HepG2 (cell line): ENCODE results near the gene TMEM258. TPM values are rescaled to one million over a fixed set of nuclear protein-coding genes. Genes with fewer than 3 reads are reported as not detected.
A peak's percentile ranks its signal among the peaks of the same experiment; 100 is the strongest.

Experiments
- ATF1 ChIP-seq: IDR thresholded peaks from 2 replicates; pipeline ENCODE4 v1.6.1; 2016; ENCODE audit warnings: mild to moderate bottlenecking, control low read depth
- HDAC6 ChIP-seq: fragments of 200-600 bp; sonication (generic); IDR thresholded peaks from 2 replicates; pipeline ENCODE4 v1.7.0; 2017; ENCODE audit warnings: mild to moderate bottlenecking, antibody characterized with exemption, low read length, low read depth
- KIAA2018 ChIP-seq: sonication (generic); formaldehyde crosslinking; IDR thresholded peaks from 2 replicates; pipeline ENCODE4 v1.5.0; 2020; ENCODE audit warnings: mild to moderate bottlenecking, missing genetic modification reagents, borderline replicate concordance
- MLLT10 ChIP-seq: sonication (generic); formaldehyde crosslinking; IDR thresholded peaks from 2 replicates; pipeline ENCODE4 v1.4.0; 2020; ENCODE audit warnings: missing genetic modification reagents
- PRMT3 ChIP-seq: sonication (generic); formaldehyde crosslinking; IDR thresholded peaks from 2 replicates; pipeline ENCODE4 v1.8.1; 2022; ENCODE audit warnings: low read depth, mild to moderate bottlenecking, moderate library complexity, missing genetic modification reagents, borderline replicate concordance
- ZFP37 ChIP-seq: sonication (generic); formaldehyde crosslinking; IDR thresholded peaks from 2 replicates; pipeline ENCODE4 v1.4.0; 2020; ENCODE audit warnings: missing genetic modification reagents, borderline replicate concordance
- ZNF138 ChIP-seq: sonication (generic); formaldehyde crosslinking; IDR thresholded peaks from 2 replicates; pipeline ENCODE4 v1.5.0; 2020; ENCODE audit warnings: mild to moderate bottlenecking, low read depth, missing genetic modification reagents
- ZNF335 ChIP-seq: sonication (generic); formaldehyde crosslinking; IDR thresholded peaks from 2 replicates; pipeline ENCODE4 v1.4.0; 2020; ENCODE audit warnings: missing genetic modification reagents
- ZNF710 ChIP-seq: sonication (generic); formaldehyde crosslinking; IDR thresholded peaks from 2 replicates; pipeline ENCODE4 v1.5.0; 2020; ENCODE audit warnings: mild to moderate bottlenecking, missing genetic modification reagents, borderline replicate concordance
- ZNF780A ChIP-seq: sonication (generic); formaldehyde crosslinking; IDR thresholded peaks from 2 replicates; pipeline ENCODE4 v1.8.0; 2022; ENCODE audit warnings: mild to moderate bottlenecking, missing genetic modification reagents, moderate library complexity
- ZNF816 ChIP-seq: sonication (generic); formaldehyde crosslinking; IDR thresholded peaks from 2 replicates; pipeline ENCODE4 v1.8.0; 2022; ENCODE audit warnings: missing genetic modification reagents, mild to moderate bottlenecking, borderline replicate concordance
- polyA plus RNA-seq, 8 experiments: library from polyadenylated mRNA; depleted of rRNA in 3 of 8; stranded (reverse) in 7 of 8; unstranded in 1 of 8; fragments of >200 nt; fragmentation: Illumina TruSeq in 4 of 8; extraction: Trizol in 4 of 8; gene quantifications; 2 replicates each; pipeline versions ENCODE4 v1.2.1 to v1.2.3, GENCODE V29; 2011 to 2016; ENCODE audit warnings: low read depth in 4 of 8, missing spikeins in 1 of 8, mixed read lengths in 1 of 8; ENCODE audit not compliant: insufficient read depth in 1 of 8
- total RNA-seq, 5 experiments: library from RNA; depleted of rRNA; stranded (reverse); fragments of >200 nt; fragmentation: Illumina TruSeq; extraction: Trizol; gene quantifications; 2 replicates each; pipeline ENCODE4 v1.2.3, GENCODE V29; 2016; ENCODE audit warnings: low read depth in 1 of 5
- TF ChIP-seq, protein P1 (sequence below): sonication (generic); formaldehyde crosslinking; IDR thresholded peaks from 2 replicates; pipeline ENCODE4 v1.4.0; 2020; ENCODE audit warnings: missing genetic modification reagents, mild to moderate bottlenecking, borderline replicate concordance
- TF ChIP-seq, protein P2 (sequence below): sonication (generic); formaldehyde crosslinking; IDR thresholded peaks from 2 replicates; pipeline ENCODE4 v1.8.1; 2023; ENCODE audit warnings: missing genetic modification reagents, inconsistent platforms, borderline replicate concordance

TMEM258 gene
- total and polyA plus RNA-seq, 2 of the 13 experiments (the other 11 are each of a cell fraction or from before 2014, with no cell fraction given), result 175 to 424 TPM

DNA sequence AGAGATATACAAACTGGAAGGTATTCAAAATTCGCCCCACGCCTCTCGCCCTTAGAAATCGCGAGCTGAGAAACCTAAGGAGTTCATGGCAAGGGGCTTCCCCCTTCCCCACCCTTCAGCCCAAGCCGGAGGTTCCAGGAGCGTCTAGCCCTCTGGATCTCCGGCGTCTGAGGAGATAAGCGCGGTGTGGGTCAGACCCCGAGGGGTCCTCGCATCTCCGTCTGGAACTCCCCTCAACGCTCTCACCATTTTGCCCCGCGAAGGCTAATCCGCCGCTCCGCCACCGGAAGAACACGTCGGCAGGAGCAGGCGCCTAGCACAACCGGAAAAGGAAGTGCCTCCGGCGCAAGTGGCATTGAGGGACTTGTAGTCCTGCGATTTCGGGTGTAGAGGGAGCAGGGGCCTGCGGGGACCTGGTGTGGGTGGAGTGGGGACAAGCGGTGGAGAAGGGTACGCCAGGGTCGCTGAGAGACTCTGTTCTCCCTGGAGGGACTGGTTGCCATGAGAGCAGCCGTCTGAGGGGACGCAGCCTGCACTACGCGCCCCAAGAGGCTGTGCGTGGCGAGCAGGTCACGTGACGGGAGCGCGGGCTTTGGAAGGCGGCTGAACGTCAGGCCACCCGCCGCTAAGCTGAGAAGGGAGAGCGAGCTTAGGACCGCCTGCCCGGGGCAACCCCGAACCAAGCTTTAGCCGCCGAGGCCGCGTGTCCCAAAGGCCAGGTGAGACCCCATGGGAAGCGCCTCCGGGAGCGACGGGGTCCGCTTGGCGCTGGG is at the start of gene TMEM258, which contains the start of gene FEN1 (continued):
- TF ChIP-seq, protein P1, sequence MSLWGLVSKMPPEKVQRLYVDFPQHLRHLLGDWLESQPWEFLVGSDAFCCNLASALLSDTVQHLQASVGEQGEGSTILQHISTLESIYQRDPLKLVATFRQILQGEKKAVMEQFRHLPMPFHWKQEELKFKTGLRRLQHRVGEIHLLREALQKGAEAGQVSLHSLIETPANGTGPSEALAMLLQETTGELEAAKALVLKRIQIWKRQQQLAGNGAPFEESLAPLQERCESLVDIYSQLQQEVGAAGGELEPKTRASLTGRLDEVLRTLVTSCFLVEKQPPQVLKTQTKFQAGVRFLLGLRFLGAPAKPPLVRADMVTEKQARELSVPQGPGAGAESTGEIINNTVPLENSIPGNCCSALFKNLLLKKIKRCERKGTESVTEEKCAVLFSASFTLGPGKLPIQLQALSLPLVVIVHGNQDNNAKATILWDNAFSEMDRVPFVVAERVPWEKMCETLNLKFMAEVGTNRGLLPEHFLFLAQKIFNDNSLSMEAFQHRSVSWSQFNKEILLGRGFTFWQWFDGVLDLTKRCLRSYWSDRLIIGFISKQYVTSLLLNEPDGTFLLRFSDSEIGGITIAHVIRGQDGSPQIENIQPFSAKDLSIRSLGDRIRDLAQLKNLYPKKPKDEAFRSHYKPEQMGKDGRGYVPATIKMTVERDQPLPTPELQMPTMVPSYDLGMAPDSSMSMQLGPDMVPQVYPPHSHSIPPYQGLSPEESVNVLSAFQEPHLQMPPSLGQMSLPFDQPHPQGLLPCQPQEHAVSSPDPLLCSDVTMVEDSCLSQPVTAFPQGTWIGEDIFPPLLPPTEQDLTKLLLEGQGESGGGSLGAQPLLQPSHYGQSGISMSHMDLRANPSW (CRISPR knock-in tag), result no peak
- no peak for TF ChIP-seq ZNF816 (CRISPR knock-in tag)
- TF ChIP-seq ZFP37 (CRISPR knock-in tag), result no peak
- TF ChIP-seq PRMT3 (CRISPR knock-in tag), result no peak; the same call in 1 of the 2 replicates
- TF ChIP-seq KIAA2018 (CRISPR knock-in tag), result 0 out of 2 replicates have a peak, but pooled peaks have one; percentile 13
- TF ChIP-seq ZNF335 (CRISPR knock-in tag), result peak; percentile 89
- TF ChIP-seq ATF1 (CRISPR knock-in tag), result peak; percentile 76
- no peak for TF ChIP-seq MLLT10 (CRISPR knock-in tag)
- no peak for TF ChIP-seq ZNF780A (CRISPR knock-in tag)
- TF ChIP-seq ZNF138 (CRISPR knock-in tag), result 0 out of 2 replicates have a peak, but pooled peaks have one; percentile 18
- TF ChIP-seq, protein P2, sequence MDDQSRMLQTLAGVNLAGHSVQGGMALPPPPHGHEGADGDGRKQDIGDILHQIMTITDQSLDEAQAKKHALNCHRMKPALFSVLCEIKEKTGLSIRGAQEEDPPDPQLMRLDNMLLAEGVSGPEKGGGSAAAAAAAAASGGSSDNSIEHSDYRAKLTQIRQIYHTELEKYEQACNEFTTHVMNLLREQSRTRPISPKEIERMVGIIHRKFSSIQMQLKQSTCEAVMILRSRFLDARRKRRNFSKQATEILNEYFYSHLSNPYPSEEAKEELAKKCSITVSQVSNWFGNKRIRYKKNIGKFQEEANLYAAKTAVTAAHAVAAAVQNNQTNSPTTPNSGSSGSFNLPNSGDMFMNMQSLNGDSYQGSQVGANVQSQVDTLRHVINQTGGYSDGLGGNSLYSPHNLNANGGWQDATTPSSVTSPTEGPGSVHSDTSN (CRISPR knock-in tag), result peak; percentile 15; the same call in 1 of the 2 replicates
- TF ChIP-seq ZNF710 (CRISPR knock-in tag), result no peak
- TF ChIP-seq HDAC6, result no peak
